Fibroblast of lung (primary cell): ENCODE data around the gene SYNDIG1L. TPM values are rescaled to one million over a fixed set of nuclear protein-coding genes. Genes with fewer than 3 reads are reported as not detected.

Source experiments
- DNase-seq, 2 donors: peaks; one replicate each; pipeline versions ENCODE4 v3.0.0 to v3.0.0-alpha.2; 2010; ENCODE audit warnings: low read depth in 2 of 2
- H2AFZ ChIP-seq: 2 replicates; pipeline ENCODE4 v1.5.1; 2012; ENCODE audit warnings: low read length, control low read depth, inconsistent platforms
- H3K27ac ChIP-seq: 2 replicates; pipeline ENCODE4 v1.5.1; 2011; ENCODE audit warnings: low read length, control low read depth; ENCODE audit not compliant: insufficient read depth
- H3K27me3 ChIP-seq: 2 replicates; pipeline ENCODE4 v1.5.1; 2011; ENCODE audit warnings: mild to moderate bottlenecking, low read length; ENCODE audit not compliant: control insufficient read depth, insufficient read depth
- H3K36me3 ChIP-seq: 2 replicates; pipeline ENCODE4 v1.5.1; 2011; ENCODE audit warnings: low read length; ENCODE audit not compliant: control insufficient read depth, insufficient read depth
- H3K4me1 ChIP-seq: 2 replicates; pipeline ENCODE4 v1.5.1; 2011; ENCODE audit warnings: low read length; ENCODE audit not compliant: control insufficient read depth, insufficient read depth; ENCODE audit errors: extremely low read depth
- H3K4me2 ChIP-seq: 2 replicates; pipeline ENCODE4 v1.5.1; 2011; ENCODE audit warnings: low read length, control low read depth; ENCODE audit not compliant: insufficient read depth; ENCODE audit errors: extremely low read depth
- H3K4me3 ChIP-seq, 4 experiments: fragments of 200-600 bp in 1 of 4; sonication (generic) in 1 of 4; replicated peaks in 1 of 4; 2 replicates each; pipeline ENCODE4 v1.5.1; 2011 to 2016; ENCODE audit warnings: low read length in 4 of 4, low read depth in 3 of 4, mild to moderate bottlenecking in 3 of 4, control low read depth in 2 of 4, inconsistent platforms in 1 of 4, mixed read lengths in 1 of 4; ENCODE audit not compliant: insufficient read depth in 1 of 4; ENCODE audit errors: control extremely low read depth in 1 of 4
- H3K79me2 ChIP-seq: 2 replicates; pipeline ENCODE4 v1.5.1; 2012; ENCODE audit warnings: mild to moderate bottlenecking, low read length, inconsistent platforms; ENCODE audit not compliant: control insufficient read depth, insufficient read depth
- H3K9ac ChIP-seq: 2 replicates; pipeline ENCODE4 v1.5.1; 2011; ENCODE audit warnings: mild to moderate bottlenecking, low read length, control low read depth; ENCODE audit not compliant: insufficient read depth
- H3K9me3 ChIP-seq: 2 replicates; pipeline ENCODE4 v1.5.1; 2012; ENCODE audit warnings: low read depth, low read length; ENCODE audit not compliant: control insufficient read depth, insufficient read depth
- H4K20me1 ChIP-seq: 2 replicates; pipeline ENCODE4 v1.5.1; 2011; ENCODE audit warnings: low read length; ENCODE audit not compliant: control insufficient read depth, insufficient read depth; ENCODE audit errors: extremely low read depth
- CTCF ChIP-seq, 2 donors: IDR thresholded peaks in 1 of 2; conservative IDR thresholded peaks in 1 of 2; 1 replicate in 1 of 2; 2 replicates in 1 of 2; pipeline ENCODE4 v1.5.1; 2011 to 2012; ENCODE audit warnings: low read length in 2 of 2, control low read depth in 1 of 2, inconsistent platforms in 1 of 2, low read depth in 1 of 2, mild to moderate bottlenecking in 1 of 2
- EZH2 ChIP-seq: IDR thresholded peaks from 2 replicates; pipeline ENCODE4 v1.5.1; 2012; ENCODE audit warnings: low read length, control low read depth, mild to moderate bottlenecking; ENCODE audit errors: missing control alignments
- polyA plus RNA-seq, 2 donors: library from polyadenylated mRNA; depleted of rRNA in 1 of 2; stranded (reverse) in 1 of 2; unstranded in 1 of 2; fragments of >200 nt; gene quantifications; 2 replicates each; pipeline ENCODE4 v1.2.1, GENCODE V29; 2011 to 2012; ENCODE audit warnings: missing spikeins in 1 of 2
- total RNA-seq: library from RNA; depleted of rRNA; stranded (reverse); fragments of >200 nt; gene quantifications from 2 replicates; pipeline ENCODE4 v1.2.1, GENCODE V29; 2014

Gene SYNDIG1L
- total and polyA plus RNA-seq, 2 donors (not counting 1 experiment from before 2014, with no cell fraction given), result not detected

- Histone ChIP-seq H3K36me3 (no peaks in the 10 kb centered on the region), H3K4me1 (no peaks in the 10 kb centered on the region), H3K4me2 (no peak overlapping the region), H3K9ac (no peak overlapping the region), H3K4me3 (no peak overlapping the region), H3K27me3 (peaks cover 42% of the 10 kb centered on the region), H3K27ac (no peak overlapping the region), H3K79me2 (no peaks in the 10 kb centered on the region), H4K20me1 (peaks cover 2% of the 10 kb centered on the region), H2AFZ (no peak overlapping the region), H3K9me3 (no peaks in the 10 kb centered on the region)
- DNase-seq, result no peak
- no peak for TF ChIP-seq CTCF (conservative IDR thresholded peaks at IDR 0.05 in 1 of 2, IDR thresholded peaks at IDR 0.05 in 1 of 2; ENCODE audit: low read depth in 1 of 2, low read length in 2 of 2)
- no peak for TF ChIP-seq EZH2
Measured at GRCh38 chr14:74417611-74418010, 8.4 kb downstream of the SYNDIG1L start.

- H3K27ac ChIP-seq, result no peak overlapping the region
- H3K27me3 ChIP-seq, result peaks cover 42% of the 10 kb centered on the region
- no peak overlapping the region for H3K4me3 ChIP-seq
- H3K79me2 ChIP-seq, result no peaks in the 10 kb centered on the region
- H2AFZ ChIP-seq, result no peak overlapping the region
- H3K9ac ChIP-seq, result no peak overlapping the region
- peaks cover 2% of the 10 kb centered on the region for H4K20me1 ChIP-seq
- no peak overlapping the region for H3K4me2 ChIP-seq
- H3K36me3 ChIP-seq, result no peaks in the 10 kb centered on the region
- no peaks in the 10 kb centered on the region for H3K4me1 ChIP-seq
- DNase-seq, result no peak
- no peaks in the 10 kb centered on the region for H3K9me3 ChIP-seq
- TF ChIP-seq EZH2 (no peak), CTCF (conservative IDR thresholded peaks at IDR 0.05 in 1 of 2, IDR thresholded peaks at IDR 0.05 in 1 of 2; ENCODE audit: low read depth in 1 of 2, low read length in 2 of 2) (no peak)
Measured at GRCh38 chr14:74417201-74417600, 8.8 kb downstream of the SYNDIG1L start.

DNA sequence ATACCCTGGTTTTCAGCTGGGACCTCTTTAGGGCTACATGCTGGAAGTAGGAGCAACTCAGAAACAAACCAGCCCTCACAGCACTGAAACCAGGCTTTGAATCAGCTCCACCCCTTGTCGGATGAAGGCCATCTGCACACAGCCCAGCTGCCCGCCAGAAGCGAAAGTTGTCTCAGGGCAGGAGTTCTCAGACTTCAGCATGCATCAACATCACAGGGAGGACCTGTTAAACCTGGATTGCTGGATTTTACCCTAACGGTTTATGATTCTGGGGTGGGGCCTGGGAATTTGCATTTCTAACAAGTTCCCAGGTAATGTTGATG, 10.9 kb downstream of the SYNDIG1L start:
- H3K9me3 ChIP-seq, result no peaks in the 10 kb centered on the region
- no peaks in the 10 kb centered on the region for H3K79me2 ChIP-seq
- H4K20me1 ChIP-seq, result peaks cover 2% of the 10 kb centered on the region
- no peak overlapping the region for H2AFZ ChIP-seq
- DNase-seq, result no peak
- H3K4me1 ChIP-seq, result no peaks in the 10 kb centered on the region
- peaks cover 37% of the 10 kb centered on the region for H3K27me3 ChIP-seq
- no peak overlapping the region for H3K9ac ChIP-seq
- no peak overlapping the region for H3K4me2 ChIP-seq
- TF ChIP-seq EZH2 (no peak), CTCF (conservative IDR thresholded peaks at IDR 0.05 in 1 of 2, IDR thresholded peaks at IDR 0.05 in 1 of 2; ENCODE audit: low read depth in 1 of 2, low read length in 2 of 2) (no peak)
- no peaks in the 10 kb centered on the region for H3K36me3 ChIP-seq
- no peak overlapping the region for H3K4me3 ChIP-seq
- no peak overlapping the region for H3K27ac ChIP-seq
